Measurements from ENCODE around the gene CAV1. TPM values are rescaled to one million over a fixed set of nuclear protein-coding genes. Genes with fewer than 3 reads are reported as not detected.

CAV1 gene
- polyA plus RNA-seq, 3 donors, result 30.6 to 32.3 (median 32.1) TPM

DNA sequence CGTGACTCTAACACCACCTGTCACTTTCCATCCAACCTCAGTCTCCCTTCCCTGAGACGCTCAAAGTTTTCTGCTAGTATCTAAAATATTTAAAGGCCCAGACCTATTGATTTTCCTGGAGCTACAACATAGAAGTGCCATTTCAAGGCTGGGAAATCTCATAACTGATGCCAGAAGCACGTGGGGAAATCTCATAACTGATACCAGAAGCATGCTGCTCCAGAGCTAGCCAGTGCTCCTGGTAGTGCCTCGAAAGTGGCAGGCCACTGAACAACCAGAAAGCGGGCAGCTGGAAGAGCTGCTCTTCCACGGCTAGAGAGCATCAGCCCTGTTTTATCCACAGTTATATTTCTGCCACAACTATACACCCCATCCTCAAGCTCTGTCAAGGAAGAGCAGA, 72.5 kb downstream of the CAV1 start:
- no peak for DNase-seq (ENCODE audit: low read depth in 3 of 3, low spot score in 2 of 3)

DNA sequence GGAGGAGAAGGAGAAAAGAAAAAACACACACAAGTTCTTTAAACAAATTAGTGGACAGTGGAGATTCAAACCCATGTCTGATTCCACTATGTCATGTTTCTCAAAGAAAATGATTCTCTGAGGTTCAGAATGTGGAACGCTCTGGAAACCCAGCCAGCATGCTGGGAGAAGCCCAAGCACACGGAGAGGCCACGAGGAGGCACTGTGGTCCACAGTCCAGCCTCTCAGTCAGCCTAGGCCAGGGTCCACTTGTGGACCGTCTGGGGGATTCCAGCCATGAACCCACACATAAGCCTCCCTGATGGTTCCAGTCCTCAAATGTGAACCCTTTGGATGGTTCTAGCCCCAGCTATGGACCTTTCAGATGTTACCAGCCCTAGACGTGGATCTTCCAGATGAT, 73.4 kb downstream of the CAV1 start:
- no peak for DNase-seq (ENCODE audit: low read depth in 3 of 3, low spot score in 2 of 3)

DNA sequence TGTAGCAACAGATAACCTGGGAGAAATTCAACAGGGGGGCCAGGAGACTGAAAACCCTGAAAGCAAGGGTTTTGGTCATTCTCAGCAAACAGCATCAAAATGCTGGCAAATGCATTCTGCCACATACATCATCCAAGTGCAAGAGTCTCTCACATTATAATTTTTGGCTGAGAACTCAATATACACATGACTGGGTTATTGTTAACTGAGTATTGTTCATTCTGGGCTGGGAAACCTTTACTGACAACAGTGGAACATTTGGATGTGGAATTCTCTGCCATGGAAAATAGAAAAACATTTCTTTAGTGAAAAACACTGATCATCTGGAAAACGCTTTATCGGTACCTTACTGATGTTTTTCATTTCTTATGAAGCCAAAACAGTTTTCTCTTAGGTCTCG, 74.0 kb downstream of the CAV1 start:
- no peak for DNase-seq (ENCODE audit: low read depth in 3 of 3, low spot score in 2 of 3)

- DNase-seq (ENCODE audit: low read depth in 3 of 3, low spot score in 2 of 3), result no peak
Measured at GRCh38 chr7:116601426-116601825, 76.6 kb downstream of the CAV1 start.

- no peak for DNase-seq (ENCODE audit: low read depth in 3 of 3, low spot score in 2 of 3)
Measured at GRCh38 chr7:116607299-116607698, 82.5 kb downstream of the CAV1 start.

DNA sequence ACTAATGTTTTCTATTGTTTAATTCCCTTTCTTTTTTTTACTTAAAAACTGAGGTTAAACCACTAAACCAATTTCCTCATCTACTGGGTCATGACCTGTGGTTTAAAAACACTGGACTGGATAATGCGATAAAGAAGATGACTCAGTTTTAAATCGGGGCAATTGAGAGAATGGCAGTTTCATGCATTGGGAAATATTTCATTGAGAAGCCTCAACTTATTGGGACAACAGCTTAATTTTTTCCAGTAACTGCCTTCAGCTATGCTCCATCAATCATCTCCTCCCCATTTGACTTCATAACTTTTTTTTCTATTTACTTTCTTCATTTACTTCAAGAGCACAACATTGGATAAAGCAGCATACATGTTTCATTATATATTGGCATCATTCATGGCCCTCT, 85.4 kb downstream of the CAV1 start:
- no peak for DNase-seq (ENCODE audit: low read depth in 3 of 3, low spot score in 2 of 3)

DNA sequence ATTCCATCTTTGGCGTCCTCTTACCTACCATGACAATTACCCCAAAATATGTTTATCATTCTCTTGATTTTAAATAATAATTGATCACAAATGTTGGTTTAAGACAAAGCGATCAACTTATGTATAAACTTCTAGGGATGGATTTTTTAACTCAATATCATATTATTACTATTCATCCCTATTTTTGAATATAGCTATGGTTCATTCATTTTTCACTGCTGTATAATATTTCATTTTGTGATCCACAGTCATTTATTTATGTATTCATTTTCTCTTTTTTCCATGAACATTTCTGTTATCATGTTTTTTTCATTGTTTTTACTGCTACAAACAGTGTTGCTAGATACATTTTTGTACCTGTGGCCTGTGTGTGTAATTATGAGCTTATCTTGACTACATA, 85.9 kb downstream of the CAV1 start:
- no peak for DNase-seq (ENCODE audit: low read depth in 3 of 3, low spot score in 2 of 3)

Other genes with a start within 250 kb of the CAV1 start
- gene CAV2, start 25.3 kb upstream of the CAV1 start, polyA plus RNA-seq (ENCODE audit: insufficient read length in 3 of 3), result 10 to 100 TPM; 23.3 to 31.7 (median 28.3) TPM
- gene MET, start 147.2 kb downstream of the CAV1 start, polyA plus RNA-seq (ENCODE audit: insufficient read length in 3 of 3), result 10 to 100 TPM; 47.8 to 48.3 (median 48.2) TPM

Data from right renal cortex interstitium (tissue), 3 donors.